ENCODE results near the gene KCNK6.

KCNK6 gene

DNA sequence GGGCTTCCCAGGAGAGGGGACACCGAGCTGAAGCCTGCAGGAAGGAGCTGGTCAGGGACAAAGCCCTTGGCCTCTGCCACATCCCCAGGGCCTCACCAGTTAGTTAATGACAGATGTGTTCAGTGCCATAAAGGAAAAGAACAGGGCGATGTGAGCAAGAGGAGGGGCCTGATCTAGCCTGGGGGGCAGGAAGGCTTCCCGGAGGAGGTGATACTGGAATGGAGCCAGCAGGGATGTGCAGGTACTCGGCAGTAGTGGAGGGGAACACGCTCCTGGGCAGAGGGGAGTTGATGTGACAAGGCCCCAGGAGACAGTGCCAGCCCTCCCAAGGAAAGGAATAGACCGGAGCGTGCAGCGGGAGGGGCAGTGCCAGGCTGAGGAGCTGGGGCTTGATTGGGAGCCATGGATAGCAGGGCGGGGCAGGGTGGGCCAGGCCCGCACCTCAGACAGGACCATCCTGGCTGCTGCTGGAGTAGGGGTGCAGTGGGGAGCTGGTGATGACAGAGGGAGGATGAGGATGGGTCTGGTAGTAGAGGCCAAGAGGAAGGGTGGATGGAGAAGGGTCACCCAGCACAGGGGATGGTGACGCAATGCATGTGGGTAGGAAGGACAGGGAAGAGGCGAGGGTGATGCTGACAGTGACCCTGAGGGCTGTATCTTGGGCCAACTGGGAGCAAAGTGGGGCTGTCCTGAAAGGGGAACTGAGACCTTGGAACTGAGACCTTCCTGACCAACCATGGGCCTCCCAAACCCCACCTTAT, 11.5 kb upstream of the KCNK6 start:
- H3K36me3 ChIP-seq (ENCODE audit: control insufficient read depth in 1 of 2, insufficient read depth in 2 of 2, low read depth in 1 of 2, low read length in 2 of 2) = peaks cover 15 to 60% of the 10 kb centered on the region in 2 experiments
- no peak overlapping the region for H3K27ac ChIP-seq (ENCODE audit: low read length, poor library complexity, severe bottlenecking)
- no peak overlapping the region for H3K18ac ChIP-seq (ENCODE audit: low read depth in 1 of 2, low read length in 2 of 2)
- H2BK120ac ChIP-seq (ENCODE audit: low read depth, low read length) = no peak overlapping the region
- no peak overlapping the region for H3K9ac ChIP-seq (ENCODE audit: low read length)
- peaks cover 22% of the 10 kb centered on the region for H3K79me1 ChIP-seq (replicated peaks; ENCODE audit: low read length, poor library complexity, severe bottlenecking)
- H2BK15ac ChIP-seq (ENCODE audit: low read depth, poor library complexity, severe bottlenecking) = peak overlapping the region; percentile 33
- H4K91ac ChIP-seq (ENCODE audit: low read length) = no peak overlapping the region
- no peak overlapping the region for H3K23ac ChIP-seq (ENCODE audit: low read length in 2 of 2)
- H2BK12ac ChIP-seq (ENCODE audit: low read length in 2 of 2) = no peak overlapping the region
- H2AFZ ChIP-seq (ENCODE audit: low read depth, low read length) = no peak overlapping the region
- H2AK5ac ChIP-seq (ENCODE audit: low read length, severe bottlenecking) = no peak overlapping the region
- H3K4me1 ChIP-seq (ENCODE audit: control insufficient read depth, insufficient read depth, low read depth, low read length) = peaks cover 22% of the 10 kb centered on the region
- no peak for DNase-seq
- H3K27me3 ChIP-seq (ENCODE audit: control insufficient read depth in 1 of 2, insufficient read depth in 1 of 2, low read length in 2 of 2) = no peaks in the 10 kb centered on the region
- H3K4me3 ChIP-seq (ENCODE audit: insufficient read depth in 1 of 2, low read depth in 1 of 2, low read length in 2 of 2) = no peak overlapping the region
- no peaks in the 10 kb centered on the region for H3K9me3 ChIP-seq (ENCODE audit: control insufficient read depth, low read length)
- no peak overlapping the region for H2BK5ac ChIP-seq (ENCODE audit: low read depth, low read length, poor library complexity, severe bottlenecking)
- no peak overlapping the region for H3K14ac ChIP-seq (ENCODE audit: low read length in 2 of 2)
- no peak overlapping the region for H3K4ac ChIP-seq (ENCODE audit: low read depth in 1 of 2, low read length in 2 of 2)
- 97% methylated on average over 12 of the region's 12 CpGs for WGBS
- H3K4me2 ChIP-seq (ENCODE audit: low read length, poor library complexity, severe bottlenecking) = no peak overlapping the region
- no peak overlapping the region for H4K8ac ChIP-seq (ENCODE audit: low read length)

DNA sequence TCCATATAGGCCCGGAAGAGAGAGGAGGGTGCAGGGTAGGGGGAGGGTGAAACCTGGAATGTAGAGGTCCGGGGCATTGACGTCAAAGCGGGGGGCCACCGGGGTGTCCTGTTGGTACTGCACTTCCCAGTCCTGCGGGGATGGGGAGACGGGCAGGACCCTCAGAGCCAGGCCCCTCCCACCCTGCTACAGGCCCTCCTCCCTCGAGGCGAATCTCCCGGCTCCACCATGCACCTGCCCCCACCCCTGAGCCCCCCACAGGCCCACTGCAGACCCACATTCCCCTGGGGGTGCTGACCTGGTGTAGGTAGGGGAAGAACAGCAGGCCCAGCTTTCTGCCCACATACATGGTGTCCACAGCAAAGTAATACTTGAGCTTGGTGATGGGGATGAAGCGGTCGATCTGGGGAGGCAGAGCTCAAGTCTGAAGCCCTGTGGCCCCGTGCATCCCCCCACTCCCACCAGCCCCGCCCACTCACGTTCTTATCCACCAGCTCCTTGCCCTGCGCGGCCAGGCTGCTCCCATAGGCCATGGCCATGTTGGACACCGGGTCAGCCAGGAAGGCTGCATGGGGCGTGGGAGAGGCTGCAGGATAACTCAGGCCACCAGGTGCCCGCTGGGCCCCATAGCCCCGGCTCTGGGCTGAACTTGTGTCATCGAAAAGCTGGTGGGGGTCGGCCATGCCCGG, 10.6 kb upstream of the KCNK6 start:
- H2BK12ac ChIP-seq (ENCODE audit: low read length in 2 of 2) = no peak overlapping the region
- WGBS = 94% methylated on average over 19 of the region's 24 CpGs

DNA sequence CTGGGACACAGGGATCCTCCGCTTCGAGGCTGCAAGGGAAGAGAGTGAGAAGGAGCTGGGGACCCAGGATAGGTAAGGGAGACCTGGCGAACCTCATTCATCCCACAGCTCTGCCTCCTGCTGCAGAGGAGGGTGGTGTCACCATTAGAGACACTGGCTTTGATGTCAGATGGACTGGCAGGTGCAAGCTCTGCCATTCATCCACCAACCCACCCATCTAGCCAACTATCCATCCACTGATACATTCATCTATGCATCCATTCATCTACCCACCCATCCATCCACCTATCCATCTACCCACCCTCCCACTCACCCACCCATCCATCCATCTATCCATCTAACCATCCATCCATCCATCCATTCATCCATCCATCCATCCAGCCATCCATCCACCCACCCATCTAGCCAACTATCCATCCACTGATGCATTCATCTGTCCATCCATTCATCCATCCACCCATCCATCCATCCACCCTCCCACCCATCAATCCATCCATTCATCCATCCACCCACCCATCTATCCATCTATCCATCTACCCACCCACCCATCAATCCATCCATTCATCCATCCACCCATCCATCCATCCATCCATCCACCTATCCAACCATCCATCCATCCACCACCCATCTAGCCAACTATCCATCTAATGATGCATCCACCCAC, 9.9 kb upstream of the KCNK6 start:
- peaks cover 15 to 48% of the 10 kb centered on the region in 2 experiments for H3K36me3 ChIP-seq (ENCODE audit: control insufficient read depth in 1 of 2, insufficient read depth in 2 of 2, low read depth in 1 of 2, low read length in 2 of 2)
- H3K9me3 ChIP-seq (ENCODE audit: control insufficient read depth, low read length) = no peaks in the 10 kb centered on the region
- no peak overlapping the region for H4K8ac ChIP-seq (ENCODE audit: low read length)
- H3K4me1 ChIP-seq (ENCODE audit: control insufficient read depth, insufficient read depth, low read depth, low read length) = peaks cover 12% of the 10 kb centered on the region
- H3K9ac ChIP-seq (ENCODE audit: low read length) = no peak overlapping the region
- no peak overlapping the region for H3K4ac ChIP-seq (ENCODE audit: low read depth in 1 of 2, low read length in 2 of 2)
- no peak overlapping the region for H3K18ac ChIP-seq (ENCODE audit: low read depth in 1 of 2, low read length in 2 of 2)
- H3K27ac ChIP-seq (ENCODE audit: low read length, poor library complexity, severe bottlenecking) = no peak overlapping the region
- H3K27me3 ChIP-seq (ENCODE audit: control insufficient read depth in 1 of 2, insufficient read depth in 1 of 2, low read length in 2 of 2) = no peaks in the 10 kb centered on the region
- no peak overlapping the region for H2BK120ac ChIP-seq (ENCODE audit: low read depth, low read length)
- no peak overlapping the region for H3K14ac ChIP-seq (ENCODE audit: low read length in 2 of 2)
- DNase-seq = no peak
- no peak overlapping the region for H2BK12ac ChIP-seq (ENCODE audit: low read length in 2 of 2)
- no peak overlapping the region for H2BK15ac ChIP-seq (ENCODE audit: low read depth, poor library complexity, severe bottlenecking)
- H2BK5ac ChIP-seq (ENCODE audit: low read depth, low read length, poor library complexity, severe bottlenecking) = no peak overlapping the region
- H3K4me2 ChIP-seq (ENCODE audit: low read length, poor library complexity, severe bottlenecking) = no peak overlapping the region
- H3K23ac ChIP-seq (ENCODE audit: low read length in 2 of 2) = no peak overlapping the region
- H4K91ac ChIP-seq (ENCODE audit: low read length) = no peak overlapping the region
- no peak overlapping the region for H2AFZ ChIP-seq (ENCODE audit: low read depth, low read length)
- 100% methylated on average over 3 of the region's 3 CpGs for WGBS
- peaks cover 27% of the 10 kb centered on the region for H3K79me1 ChIP-seq (replicated peaks; ENCODE audit: low read length, poor library complexity, severe bottlenecking)
- H3K4me3 ChIP-seq (ENCODE audit: insufficient read depth in 1 of 2, low read depth in 1 of 2, low read length in 2 of 2) = no peak overlapping the region
- no peak overlapping the region for H2AK5ac ChIP-seq (ENCODE audit: low read length, severe bottlenecking)

More for the DNA sequence above, 10.6 kb upstream of the KCNK6 start:
- Histone ChIP-seq H3K36me3 (ENCODE audit: control insufficient read depth in 1 of 2, insufficient read depth in 2 of 2, low read depth in 1 of 2, low read length in 2 of 2) (peaks cover 15 to 55% of the 10 kb centered on the region in 2 experiments), H2AK5ac (ENCODE audit: low read length, severe bottlenecking) (no peak overlapping the region), H2BK120ac (ENCODE audit: low read depth, low read length) (no peak overlapping the region), H3K4ac (ENCODE audit: low read depth in 1 of 2, low read length in 2 of 2) (no peak overlapping the region), H3K9ac (ENCODE audit: low read length) (no peak overlapping the region), H3K27ac (ENCODE audit: low read length, poor library complexity, severe bottlenecking) (no peak overlapping the region), H4K8ac (ENCODE audit: low read length) (no peak overlapping the region), H2AFZ (ENCODE audit: low read depth, low read length) (no peak overlapping the region), H4K91ac (ENCODE audit: low read length) (no peak overlapping the region), H3K18ac (ENCODE audit: low read depth in 1 of 2, low read length in 2 of 2) (no peak overlapping the region), H3K27me3 (ENCODE audit: control insufficient read depth in 1 of 2, insufficient read depth in 1 of 2, low read length in 2 of 2) (no peaks in the 10 kb centered on the region), H3K14ac (ENCODE audit: low read length in 2 of 2) (no peak overlapping the region), H2BK5ac (ENCODE audit: low read depth, low read length, poor library complexity, severe bottlenecking) (no peak overlapping the region), H3K9me3 (ENCODE audit: control insufficient read depth, low read length) (no peaks in the 10 kb centered on the region), H3K23ac (ENCODE audit: low read length in 2 of 2) (no peak overlapping the region), H3K4me1 (ENCODE audit: control insufficient read depth, insufficient read depth, low read depth, low read length) (peaks cover 16% of the 10 kb centered on the region), H3K4me2 (ENCODE audit: low read length, poor library complexity, severe bottlenecking) (no peak overlapping the region), H3K4me3 (ENCODE audit: insufficient read depth in 1 of 2, low read depth in 1 of 2, low read length in 2 of 2) (no peak overlapping the region), H3K79me1 (replicated peaks; ENCODE audit: low read length, poor library complexity, severe bottlenecking) (peaks cover 22% of the 10 kb centered on the region), H2BK15ac (ENCODE audit: low read depth, poor library complexity, severe bottlenecking) (no peak overlapping the region)
- no peak for DNase-seq

DNA sequence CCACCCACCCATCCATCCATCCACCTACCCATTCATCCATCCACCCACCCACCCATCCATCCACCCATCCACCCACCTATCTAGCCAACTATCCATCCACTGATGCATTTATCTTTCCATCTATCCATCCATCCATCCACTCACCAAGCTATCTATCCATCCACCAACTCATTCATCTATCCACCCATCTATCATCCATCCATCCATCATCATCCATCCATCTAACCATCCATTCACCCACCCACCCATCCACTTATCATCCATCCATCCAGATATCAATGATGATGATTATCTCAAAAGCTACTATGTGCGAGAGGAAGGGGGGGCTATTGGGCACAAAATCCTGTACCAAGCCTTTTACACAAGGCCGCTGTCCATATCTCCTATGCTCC, 9.4 kb upstream of the KCNK6 start:
- no peak for DNase-seq
- 95% methylated on average over 2 of the region's 2 CpGs for WGBS
- H3K23ac ChIP-seq (ENCODE audit: low read length in 2 of 2) = no peak overlapping the region
- no peak overlapping the region for H2BK12ac ChIP-seq (ENCODE audit: low read length in 2 of 2)
- H3K27me3 ChIP-seq (ENCODE audit: control insufficient read depth in 1 of 2, insufficient read depth in 1 of 2, low read length in 2 of 2) = no peaks in the 10 kb centered on the region
- no peak overlapping the region for H3K9ac ChIP-seq (ENCODE audit: low read length)
- no peak overlapping the region for H4K8ac ChIP-seq (ENCODE audit: low read length)
- H3K4me2 ChIP-seq (ENCODE audit: low read length, poor library complexity, severe bottlenecking) = no peak overlapping the region
- no peak overlapping the region for H4K91ac ChIP-seq (ENCODE audit: low read length)
- no peak overlapping the region for H3K4me3 ChIP-seq (ENCODE audit: insufficient read depth in 1 of 2, low read depth in 1 of 2, low read length in 2 of 2)
- no peak overlapping the region for H2BK5ac ChIP-seq (ENCODE audit: low read depth, low read length, poor library complexity, severe bottlenecking)
- H2BK120ac ChIP-seq (ENCODE audit: low read depth, low read length) = no peak overlapping the region
- peaks cover 30% of the 10 kb centered on the region for H3K79me1 ChIP-seq (replicated peaks; ENCODE audit: low read length, poor library complexity, severe bottlenecking)
- H2AK5ac ChIP-seq (ENCODE audit: low read length, severe bottlenecking) = no peak overlapping the region
- peaks cover 11% of the 10 kb centered on the region for H3K4me1 ChIP-seq (ENCODE audit: control insufficient read depth, insufficient read depth, low read depth, low read length)
- peaks cover 15 to 43% of the 10 kb centered on the region in 2 experiments for H3K36me3 ChIP-seq (ENCODE audit: control insufficient read depth in 1 of 2, insufficient read depth in 2 of 2, low read depth in 1 of 2, low read length in 2 of 2)
- no peak overlapping the region for H3K18ac ChIP-seq (ENCODE audit: low read depth in 1 of 2, low read length in 2 of 2)
- H3K27ac ChIP-seq (ENCODE audit: low read length, poor library complexity, severe bottlenecking) = no peak overlapping the region
- no peak overlapping the region for H3K14ac ChIP-seq (ENCODE audit: low read length in 2 of 2)
- H3K9me3 ChIP-seq (ENCODE audit: control insufficient read depth, low read length) = no peaks in the 10 kb centered on the region
- H2BK15ac ChIP-seq (ENCODE audit: low read depth, poor library complexity, severe bottlenecking) = no peak overlapping the region
- no peak overlapping the region for H2AFZ ChIP-seq (ENCODE audit: low read depth, low read length)
- no peak overlapping the region for H3K4ac ChIP-seq (ENCODE audit: low read depth in 1 of 2, low read length in 2 of 2)

Measured in mesenchymal stem cell (in vitro differentiated cells and primary cell).